Bronchial epithelial cell (primary cell): ENCODE data around the gene GLS. TPM values are rescaled to one million over a fixed set of nuclear protein-coding genes. Genes with fewer than 3 reads are reported as not detected.

Experiments used
- DNase-seq: peaks from one replicate; pipeline ENCODE4 v3.0.0-alpha.2; 2010; ENCODE audit warnings: low read depth
- FAIRE-seq: peaks from 2 replicates; lab custom pipeline; 2011; peaks lifted over from hg19 to GRCh38; lab: Jason Lieb, UNC
- H3K27me3 ChIP-seq: 2 replicates; pipeline ENCODE4 v1.5.1; 2011; ENCODE audit warnings: low read length; ENCODE audit not compliant: control insufficient read depth, insufficient read depth
- H3K36me3 ChIP-seq: 2 replicates; pipeline ENCODE4 v1.5.1; 2011; ENCODE audit warnings: low read length; ENCODE audit not compliant: control insufficient read depth, insufficient read depth
- H3K4me3 ChIP-seq: 2 replicates; pipeline ENCODE4 v1.5.1; 2011; ENCODE audit warnings: mild to moderate bottlenecking, low read depth, low read length, control low read depth
- total RNA-seq: library from RNA; depleted of rRNA; stranded (reverse); fragments of >200 nt; gene quantifications from 2 replicates; pipeline ENCODE4 v1.2.1, GENCODE V29; 2014
- TF ChIP-seq, protein P1 (sequence below): IDR thresholded peaks from 2 replicates; pipeline ENCODE4 v1.5.1; 2011; ENCODE audit warnings: mild to moderate bottlenecking, moderate library complexity, low read length, control low read depth, inconsistent platforms; ENCODE audit not compliant: insufficient read depth, severe bottlenecking

GLS gene
- total RNA-seq, 1 donor from 2014 or later, result 103 TPM

DNA sequence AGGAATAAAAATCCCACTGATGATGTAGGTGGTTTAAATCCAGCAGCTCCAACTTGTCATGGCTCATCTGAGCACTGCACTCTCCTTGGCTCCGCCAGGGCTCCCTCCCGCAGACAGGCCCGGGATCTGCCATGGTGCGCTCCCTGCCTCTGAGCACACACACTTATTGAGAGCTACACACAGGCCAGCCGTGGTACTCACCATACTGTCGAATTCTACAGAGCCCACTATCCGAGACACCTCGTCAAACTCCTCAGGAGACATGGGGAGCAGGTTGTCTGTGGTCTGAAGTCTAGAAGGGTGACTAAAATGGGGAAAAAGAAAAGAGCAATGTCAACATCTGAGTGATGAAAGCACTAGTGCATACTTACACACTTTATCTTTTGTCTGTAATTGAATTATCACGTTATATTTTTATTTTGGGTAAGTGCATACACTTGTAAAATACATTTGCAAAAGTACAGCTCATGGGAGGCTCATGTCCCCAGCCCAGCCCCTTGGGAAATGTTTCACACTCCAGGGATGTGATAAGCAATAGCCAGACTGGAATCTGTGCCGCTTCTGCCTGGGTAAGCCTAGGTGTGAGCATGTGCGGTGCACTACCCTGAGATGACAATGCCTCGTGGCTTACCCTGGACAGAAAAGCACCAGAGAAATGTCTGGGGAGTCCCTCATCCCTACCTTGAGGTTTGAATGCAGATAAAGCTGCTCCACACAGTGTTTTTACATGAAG, 94.2 kb downstream of the GLS start:
- no peak overlapping the region for H3K4me3 ChIP-seq
- DNase-seq, result no peak
- H3K27me3 ChIP-seq, result no peaks in the 10 kb centered on the region
- peaks cover 32% of the 10 kb centered on the region for H3K36me3 ChIP-seq
- FAIRE-seq, result no peak
- TF ChIP-seq, protein P1, sequence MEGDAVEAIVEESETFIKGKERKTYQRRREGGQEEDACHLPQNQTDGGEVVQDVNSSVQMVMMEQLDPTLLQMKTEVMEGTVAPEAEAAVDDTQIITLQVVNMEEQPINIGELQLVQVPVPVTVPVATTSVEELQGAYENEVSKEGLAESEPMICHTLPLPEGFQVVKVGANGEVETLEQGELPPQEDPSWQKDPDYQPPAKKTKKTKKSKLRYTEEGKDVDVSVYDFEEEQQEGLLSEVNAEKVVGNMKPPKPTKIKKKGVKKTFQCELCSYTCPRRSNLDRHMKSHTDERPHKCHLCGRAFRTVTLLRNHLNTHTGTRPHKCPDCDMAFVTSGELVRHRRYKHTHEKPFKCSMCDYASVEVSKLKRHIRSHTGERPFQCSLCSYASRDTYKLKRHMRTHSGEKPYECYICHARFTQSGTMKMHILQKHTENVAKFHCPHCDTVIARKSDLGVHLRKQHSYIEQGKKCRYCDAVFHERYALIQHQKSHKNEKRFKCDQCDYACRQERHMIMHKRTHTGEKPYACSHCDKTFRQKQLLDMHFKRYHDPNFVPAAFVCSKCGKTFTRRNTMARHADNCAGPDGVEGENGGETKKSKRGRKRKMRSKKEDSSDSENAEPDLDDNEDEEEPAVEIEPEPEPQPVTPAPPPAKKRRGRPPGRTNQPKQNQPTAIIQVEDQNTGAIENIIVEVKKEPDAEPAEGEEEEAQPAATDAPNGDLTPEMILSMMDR, result no peak

DNA sequence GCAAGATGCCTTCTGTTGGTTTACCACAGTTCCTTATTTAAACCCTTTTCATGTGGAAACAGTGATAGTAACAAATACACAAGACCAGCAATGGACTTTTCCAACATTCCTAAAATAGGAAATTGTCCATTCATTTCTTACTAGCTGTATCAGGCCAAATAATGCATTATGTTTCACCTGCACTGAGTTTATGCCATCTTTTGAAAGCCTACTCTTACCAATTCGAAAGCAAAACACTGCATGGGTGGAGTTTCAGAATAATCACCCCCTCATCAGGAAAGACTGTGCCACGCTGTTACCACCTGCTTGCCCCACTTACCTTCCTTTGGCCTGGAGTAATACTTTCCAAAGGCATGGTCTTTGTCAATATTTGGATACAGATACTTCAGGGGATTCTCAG, 95.9 kb downstream of the GLS start:
- TF ChIP-seq, protein P1, result no peak
- H3K36me3 ChIP-seq, result peaks cover 30% of the 10 kb centered on the region
- H3K27me3 ChIP-seq, result no peaks in the 10 kb centered on the region
- DNase-seq (no peak), FAIRE-seq (no peak)
- no peak overlapping the region for H3K4me3 ChIP-seq

DNA sequence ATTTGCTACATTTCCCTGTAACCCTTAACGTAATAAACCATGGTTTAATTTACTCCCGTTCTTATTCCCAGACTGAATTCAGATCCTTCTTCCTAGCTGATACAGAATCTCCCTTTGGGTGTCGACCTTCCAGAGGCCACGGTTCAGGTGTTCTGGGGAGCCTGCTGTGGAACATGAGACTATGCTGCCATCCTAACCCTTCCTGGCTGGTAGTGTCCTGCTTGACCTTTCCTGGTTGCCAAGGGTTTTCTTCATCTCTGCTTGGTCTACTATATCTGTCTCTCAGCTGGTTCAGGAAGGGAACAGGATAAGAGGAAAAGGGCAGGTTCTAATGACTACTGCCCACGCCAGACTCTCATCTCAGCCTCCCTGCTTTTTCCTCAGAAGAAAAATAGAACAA, 96.9 kb downstream of the GLS start:
- Histone ChIP-seq H3K27me3 (no peaks in the 10 kb centered on the region), H3K4me3 (no peak overlapping the region), H3K36me3 (peaks cover 27% of the 10 kb centered on the region)
- TF ChIP-seq, protein P1, result no peak
- DNase-seq (no peak), FAIRE-seq (no peak)

DNA sequence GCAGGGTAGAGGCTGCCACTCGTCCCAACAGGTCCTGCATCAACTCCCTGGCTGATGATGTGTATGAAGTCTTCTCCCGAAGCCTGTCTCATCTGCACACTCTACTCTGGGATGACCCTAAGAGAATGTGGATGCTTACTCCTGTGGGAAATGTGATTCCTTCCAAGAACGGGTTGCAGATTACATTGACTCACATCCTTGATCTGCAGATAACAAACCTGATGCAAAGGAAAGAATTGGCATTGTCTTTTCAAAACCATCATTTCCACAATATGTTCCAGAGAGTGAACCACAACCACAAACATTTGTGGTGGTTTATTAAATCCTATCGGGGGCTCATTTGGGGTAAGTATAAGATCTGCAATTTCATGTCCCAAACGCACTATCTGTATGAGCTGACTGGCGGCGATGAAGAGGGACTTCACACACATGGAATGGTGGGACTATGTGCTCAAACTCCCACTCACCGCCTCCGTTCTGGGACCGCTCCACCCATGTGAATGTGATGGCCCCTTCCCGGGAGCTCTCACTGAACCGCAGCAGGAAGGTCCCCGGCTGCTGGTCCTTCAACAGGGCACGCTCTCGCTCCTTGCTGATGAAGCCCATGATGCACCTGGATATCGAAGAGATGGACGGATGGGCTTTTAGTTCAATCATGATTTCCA, 97.9 kb downstream of the GLS start:
- Histone ChIP-seq H3K27me3 (no peaks in the 10 kb centered on the region), H3K36me3 (peaks cover 29% of the 10 kb centered on the region), H3K4me3 (no peak overlapping the region)
- TF ChIP-seq, protein P1, result no peak
- DNase-seq, result peak; percentile 39
- no peak for FAIRE-seq

DNA sequence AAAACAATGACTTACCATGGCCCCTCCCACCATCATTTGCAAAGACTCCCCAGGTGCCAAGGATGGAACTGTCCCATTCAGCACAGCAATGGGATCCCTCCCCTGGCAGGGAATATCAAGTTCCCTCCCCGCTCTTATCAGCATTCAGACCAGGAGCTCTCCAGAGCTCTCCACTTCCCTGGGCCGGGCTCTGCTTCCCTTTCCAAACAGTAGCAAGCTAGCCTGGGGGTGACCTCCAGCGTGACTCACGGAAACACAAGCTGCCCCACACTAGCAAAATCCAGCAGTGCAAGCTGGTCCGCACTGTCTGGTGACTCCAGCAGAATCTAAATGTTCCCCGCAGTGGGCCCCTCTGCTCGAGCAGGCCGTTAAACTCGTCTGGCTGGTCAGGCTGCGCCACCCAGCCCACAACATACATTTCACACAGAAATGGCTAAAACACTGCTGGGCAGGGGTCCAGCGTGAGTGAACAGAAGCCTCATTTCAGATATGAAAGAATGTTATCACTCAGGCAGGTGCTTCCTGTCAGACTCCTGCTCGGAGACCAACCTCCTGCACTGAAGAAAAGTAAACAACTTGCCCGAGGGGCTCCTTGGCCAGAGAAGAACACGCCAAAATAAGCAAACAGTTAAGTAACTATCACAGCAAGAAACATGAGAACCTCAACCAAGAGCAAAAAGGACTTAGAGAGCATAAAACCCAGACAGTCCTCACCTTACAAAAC, 99.4 kb downstream of the GLS start:
- Histone ChIP-seq H3K36me3 (peaks cover 21% of the 10 kb centered on the region), H3K27me3 (no peaks in the 10 kb centered on the region), H3K4me3 (no peak overlapping the region)
- DNase-seq (peak; percentile 87), FAIRE-seq (no peak)
- TF ChIP-seq, protein P1, result no peak
